GM12872 (cell line): ENCODE data around the gene SERPINB8.

Experiments used
- CTCF ChIP-seq: IDR thresholded peaks from 3 replicates; pipeline ENCODE4 v1.5.1; 2011; ENCODE audit warnings: low read depth, mild to moderate bottlenecking, low read length, moderate library complexity; ENCODE audit not compliant: insufficient read depth

SERPINB8 gene, protein sequence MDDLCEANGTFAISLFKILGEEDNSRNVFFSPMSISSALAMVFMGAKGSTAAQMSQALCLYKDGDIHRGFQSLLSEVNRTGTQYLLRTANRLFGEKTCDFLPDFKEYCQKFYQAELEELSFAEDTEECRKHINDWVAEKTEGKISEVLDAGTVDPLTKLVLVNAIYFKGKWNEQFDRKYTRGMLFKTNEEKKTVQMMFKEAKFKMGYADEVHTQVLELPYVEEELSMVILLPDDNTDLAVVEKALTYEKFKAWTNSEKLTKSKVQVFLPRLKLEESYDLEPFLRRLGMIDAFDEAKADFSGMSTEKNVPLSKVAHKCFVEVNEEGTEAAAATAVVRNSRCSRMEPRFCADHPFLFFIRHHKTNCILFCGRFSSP

DNA sequence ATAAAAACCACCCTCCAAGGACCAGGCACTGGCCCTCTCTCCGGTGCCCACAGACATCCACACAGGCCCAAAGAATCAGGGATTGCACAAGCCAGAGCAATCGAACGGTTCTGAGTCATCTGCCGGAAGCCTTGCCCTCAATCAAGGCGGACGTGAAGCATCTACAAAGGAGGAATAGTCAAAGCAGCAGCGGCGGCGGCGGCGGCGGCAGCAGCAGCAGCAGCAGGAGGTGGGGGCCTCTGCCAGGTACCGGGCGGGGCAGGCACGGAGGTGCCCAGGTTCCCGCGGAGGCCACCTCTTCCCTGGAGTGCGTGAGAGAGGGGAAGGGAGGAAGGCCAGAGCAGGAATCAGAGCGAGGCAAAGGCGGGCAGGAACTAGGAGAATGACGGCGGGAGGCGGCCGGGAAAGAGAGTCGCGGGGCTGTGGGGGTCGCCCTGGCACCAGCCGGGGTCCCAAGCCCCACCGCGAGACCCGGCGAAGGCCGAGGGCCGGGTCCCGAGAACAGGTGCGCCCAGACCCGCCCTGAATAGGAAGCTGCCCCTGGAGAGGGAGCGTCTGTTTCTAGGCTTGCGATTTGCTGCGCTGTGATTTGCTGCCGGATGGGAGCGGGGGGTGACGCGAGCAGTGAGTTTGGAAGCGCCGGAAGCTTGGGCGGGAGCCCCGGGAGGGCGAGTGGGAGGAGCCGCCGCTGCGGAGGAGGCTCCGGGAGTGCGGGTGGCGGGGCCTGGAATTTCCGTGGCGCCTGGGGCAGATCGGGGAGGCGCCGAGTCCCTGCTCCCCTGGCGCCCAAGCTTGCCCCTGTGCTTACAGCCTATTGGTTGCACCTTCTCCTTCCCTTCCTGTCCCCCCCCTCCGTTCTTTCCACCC, at the start of gene SERPINB8:
Gene SERPINB8, plus strand, starts transcription at position 140 of the 867 bp plus-strand sequence. CDS start 8,228 bp downstream, outside the sequence.
- TF ChIP-seq CTCF, result no peak

- no peak for TF ChIP-seq CTCF
Observed at GRCh38 chr18:63922049-63922448, 47.8 kb upstream of the SERPINB8 start.

GRCh38 chr18:63924551-63924950, 45.3 kb upstream of the SERPINB8 start:
- no peak for TF ChIP-seq CTCF

DNA sequence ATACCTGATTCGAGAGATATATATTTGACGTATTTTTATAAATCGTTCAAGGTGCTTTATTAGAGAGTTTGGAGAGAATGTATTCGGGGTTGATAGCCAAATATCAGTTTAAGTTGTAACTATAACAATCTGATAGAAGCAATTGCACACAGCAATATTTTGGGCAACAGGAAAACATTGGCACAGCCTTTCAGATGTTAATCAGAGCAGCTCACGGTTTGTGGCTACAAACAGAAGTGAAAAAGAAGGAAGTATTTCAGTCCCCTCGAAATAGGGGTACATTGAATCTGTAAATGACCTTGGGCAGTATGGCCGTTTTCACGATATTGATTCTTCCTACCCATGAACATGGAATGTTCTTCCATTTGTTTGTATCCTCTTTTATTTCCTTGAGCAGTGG, 41.5 kb upstream of the SERPINB8 start:
- TF ChIP-seq CTCF, result no peak

DNA sequence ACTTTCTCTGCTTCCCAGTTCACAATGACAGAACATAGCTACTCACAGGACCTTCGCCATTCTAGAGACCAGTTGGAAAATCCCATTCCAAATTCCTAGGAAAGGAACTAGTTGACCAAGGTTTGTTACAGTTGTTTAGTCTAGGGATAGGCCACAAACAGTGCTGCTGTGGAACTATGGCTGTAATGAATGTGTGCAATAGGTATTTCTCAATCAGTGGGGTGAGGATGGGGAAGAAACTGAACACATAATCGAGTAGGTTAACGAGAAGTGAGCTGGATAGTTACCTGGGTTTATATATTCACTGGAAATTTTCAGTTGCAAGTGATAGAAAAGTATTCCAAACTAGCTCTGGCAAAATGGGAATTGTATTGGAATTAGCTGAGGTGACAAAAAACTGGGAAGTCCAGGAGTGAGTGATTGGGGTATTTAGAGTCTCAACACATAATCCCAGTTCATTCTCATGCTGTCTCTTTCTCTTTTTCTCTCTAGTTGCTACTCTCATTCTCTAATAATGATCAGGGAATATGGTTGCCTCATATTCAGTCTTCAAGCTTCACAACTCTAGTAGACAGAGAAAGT, 39.0 kb upstream of the SERPINB8 start:
- no peak for TF ChIP-seq CTCF

DNA sequence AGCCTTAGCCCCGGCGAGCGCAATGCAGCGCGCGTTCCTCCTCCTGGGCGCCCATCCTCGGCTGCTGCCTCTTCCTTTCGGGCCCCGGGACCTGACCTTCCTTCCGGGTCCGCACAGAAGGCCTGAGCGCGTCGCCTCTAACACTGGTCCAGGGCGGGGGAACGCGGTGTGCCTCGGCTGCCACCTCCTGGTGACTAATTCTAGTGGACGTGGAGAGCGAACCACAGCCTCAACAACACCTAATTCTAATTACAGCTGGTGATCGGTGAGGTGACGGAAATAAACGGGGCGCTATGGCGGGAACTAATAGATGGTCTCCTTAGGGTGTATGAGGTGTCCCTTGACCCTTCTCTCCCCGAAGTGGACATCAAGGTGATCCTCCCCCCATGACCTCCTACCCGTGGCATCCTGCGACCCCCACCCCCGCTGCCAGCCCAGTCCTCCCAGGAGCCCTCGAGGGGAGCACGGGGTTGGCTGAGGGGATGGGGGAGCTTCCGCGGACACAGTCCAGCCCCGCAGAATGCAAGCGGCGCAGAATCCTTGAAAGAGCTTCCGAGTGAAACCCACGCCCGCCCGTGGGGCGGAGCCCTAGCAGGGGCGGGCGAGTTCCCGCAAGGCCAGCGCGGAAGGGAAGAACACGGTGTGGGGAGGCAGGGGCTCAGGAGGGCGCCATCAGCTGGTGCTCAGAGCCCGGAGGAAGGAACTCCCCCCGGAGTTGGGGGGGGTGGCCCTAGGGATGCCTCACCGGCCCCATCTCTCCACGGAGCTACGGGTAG, 33.5 kb upstream of the SERPINB8 start:
- TF ChIP-seq CTCF, result peak; percentile 77
